Fibroblast of villous mesenchyme (primary cell): ENCODE measurements around the gene ATRX. TPM values are rescaled to one million over a fixed set of nuclear protein-coding genes. Genes with fewer than 3 reads are reported as not detected.
"Not testable (repeated sequence)": the region's sequence is repeated elsewhere in the genome, so short reads cannot be mapped to it uniquely, and the experiment has no call there.

Experiments used
- DNase-seq: peaks from one replicate; pipeline ENCODE4 v3.0.0-alpha.2; 2010; ENCODE audit warnings: low read depth
- H3K4me3 ChIP-seq: 2 replicates; pipeline ENCODE4 v1.5.1; 2011; ENCODE audit warnings: low read depth, mild to moderate bottlenecking, low read length
- CTCF ChIP-seq: IDR thresholded peaks from 2 replicates; pipeline ENCODE4 v1.5.1; 2012; ENCODE audit warnings: low read depth, mild to moderate bottlenecking, low read length; ENCODE audit not compliant: insufficient read depth
- total RNA-seq: library from RNA; depleted of rRNA; stranded (reverse); fragments of >200 nt; gene quantifications from 2 replicates; pipeline ENCODE4 v1.2.3, GENCODE V29; 2012

The ATRX gene
- total RNA-seq, 1 donor = 92.8 TPM

DNA sequence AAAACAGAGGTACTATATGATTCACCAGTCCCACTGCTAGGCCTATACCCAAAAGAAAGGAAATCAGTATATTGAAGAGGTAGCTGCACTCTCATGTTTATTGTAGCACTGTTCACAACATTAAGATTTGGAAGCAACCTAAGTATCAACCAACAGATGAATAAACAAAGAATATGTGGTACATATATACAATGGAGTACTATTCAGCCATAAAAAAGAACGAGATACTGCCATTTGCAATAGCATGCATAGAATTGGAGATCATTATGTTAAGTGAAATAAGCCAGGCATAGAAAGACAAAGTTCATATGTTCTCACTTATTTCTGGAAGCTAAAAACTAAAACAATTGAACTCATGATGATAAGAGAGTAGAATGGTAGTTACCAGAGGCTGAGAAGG, 266.3 kb downstream of the ATRX start:
- no peak overlapping the region for H3K4me3 ChIP-seq
- no peak for TF ChIP-seq CTCF
- no peak for DNase-seq

DNA sequence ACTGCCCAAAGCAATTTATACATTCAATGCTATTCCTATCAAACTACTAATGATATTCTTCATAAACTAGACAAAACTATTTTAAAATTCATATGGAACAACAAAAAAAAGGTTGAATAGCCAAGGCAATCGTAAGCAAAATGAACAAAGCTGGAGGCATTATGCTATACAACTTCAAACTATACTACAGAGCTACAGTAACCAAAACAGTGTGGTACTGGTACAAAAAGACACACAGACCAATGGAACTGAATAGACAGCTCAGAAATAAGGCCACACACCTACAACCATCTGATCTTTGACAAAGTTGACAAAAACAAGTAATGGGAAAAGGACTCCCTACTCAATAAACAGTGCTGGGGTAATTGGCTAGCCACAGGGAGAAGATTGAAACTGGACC, 271.8 kb downstream of the ATRX start:
- no peak overlapping the region for H3K4me3 ChIP-seq
- no peak for TF ChIP-seq CTCF
- no peak for DNase-seq

- no peak overlapping the region for H3K4me3 ChIP-seq
- no peak for DNase-seq
- no peak for TF ChIP-seq CTCF
These were observed 276.0 kb downstream of the ATRX start for GRCh38 chrX:77510007-77510406.

DNA sequence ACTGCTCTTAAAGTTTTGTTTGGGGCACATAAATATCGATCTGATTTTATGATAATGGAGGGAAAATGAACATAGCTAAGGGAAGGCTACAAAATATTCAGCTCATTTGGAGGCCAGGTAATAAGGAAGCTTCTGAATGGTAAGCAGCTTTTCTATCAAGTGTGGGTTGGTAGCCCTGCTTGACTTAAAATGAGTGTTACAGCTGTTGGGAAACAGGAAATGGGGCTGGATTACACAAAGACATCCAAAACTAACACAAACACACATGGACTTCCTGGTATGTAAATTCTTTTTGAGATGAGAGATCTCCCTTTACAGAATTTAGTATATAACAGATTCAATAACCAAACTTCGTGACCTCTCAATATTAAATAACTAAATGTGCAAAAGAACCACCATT, 280.8 kb downstream of the ATRX start:
- no peak overlapping the region for H3K4me3 ChIP-seq
- peak; percentile 64 for DNase-seq
- TF ChIP-seq CTCF = no peak

DNA sequence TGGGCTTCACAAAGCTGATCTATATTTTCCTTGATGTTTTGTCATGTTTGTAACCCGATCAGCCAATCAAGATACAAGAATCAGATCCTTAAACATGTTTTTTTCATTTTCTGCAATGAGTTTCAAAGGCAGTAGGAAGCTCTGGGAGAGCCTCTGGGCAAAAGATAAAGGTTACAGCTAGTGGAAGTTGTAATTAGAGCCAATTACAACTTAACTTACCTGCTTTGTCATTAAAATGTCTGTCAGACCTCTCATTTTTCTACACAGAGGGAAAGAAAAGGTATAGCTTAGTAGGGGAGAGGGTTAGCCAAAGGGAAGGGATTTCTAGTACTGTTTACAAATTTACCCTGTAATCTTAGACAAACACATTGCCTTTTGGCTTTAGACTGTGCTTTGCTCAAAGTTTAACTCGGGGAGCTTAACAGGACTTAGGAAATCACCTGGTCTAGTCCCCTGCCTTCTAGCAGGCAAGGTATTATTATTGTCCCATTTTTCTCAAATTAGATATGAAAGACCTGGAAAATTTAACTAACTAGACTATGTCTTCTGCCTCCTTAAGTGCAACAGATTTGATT, 283.0 kb downstream of the ATRX start:
- no peak for TF ChIP-seq CTCF
- H3K4me3 ChIP-seq = no peak overlapping the region
- no peak for DNase-seq

DNA sequence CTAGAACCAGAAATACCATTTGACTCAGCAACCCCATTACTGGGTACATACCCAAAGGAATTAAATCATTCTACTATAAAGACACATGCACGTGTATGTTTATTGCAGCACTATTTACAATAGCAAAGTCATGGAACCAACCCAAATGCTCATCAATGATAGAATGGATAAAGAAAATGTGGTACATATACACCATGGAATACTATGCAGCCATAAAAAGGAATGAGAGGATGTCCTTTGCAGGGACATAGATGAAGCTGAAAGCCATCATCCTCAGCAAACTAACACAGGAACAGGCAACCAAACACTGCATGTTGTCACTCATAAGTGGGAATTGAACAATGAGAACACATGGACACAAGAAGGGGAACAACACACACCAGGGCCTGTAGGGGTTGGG, 285.9 kb downstream of the ATRX start:
- DNase-seq, H3K4me3 ChIP-seq: not testable (repeated sequence)

- TF ChIP-seq CTCF = no peak
- H3K4me3 ChIP-seq = no peak overlapping the region
- DNase-seq = peak; percentile 81
These were observed 292.1 kb downstream of the ATRX start for GRCh38 chrX:77493677-77494553.
